ENCODE results near the gene KLF7. TPM values are rescaled to one million over a fixed set of nuclear protein-coding genes. Genes with fewer than 3 reads are reported as not detected.

KLF7 gene
- total RNA-seq, 1 donor from 2014 or later = 68.9 TPM

GRCh38 chr2:207032490-207032889 is 133.3 kb downstream of the KLF7 start:
- DNase-seq (ENCODE audit: low spot score) = no peak

Small RNA genes lying within 50 kb of the gene (microRNA-seq; reads per million reads assigned to microRNA genes)
- gene MIR2355 (ENCODE audit: borderline number of aligned reads) = 26.9 reads per million, percentile 26 among the genes with 10 or more reads in this experiment
- 2.2 reads per million for gene MIR7845 (ENCODE audit: borderline number of aligned reads)

Other genes with a start within 250 kb of the KLF7 start
- gene CPO, start 226.4 kb downstream of the KLF7 start, total RNA-seq = 0.84 TPM

Data from mesenteric fat pad (tissue), 1 donor.